B cell (primary cell): ENCODE measurements around the gene TTC38. TPM values are rescaled to one million over a fixed set of nuclear protein-coding genes. Genes with fewer than 3 reads are reported as not detected.

Experiments used
- ATAC-seq: fragments of 200-7000 bp; cut with Tn5 transposase; one replicate; pipeline ENCODE4 v1.10.0; 2021; ENCODE audit warnings: low read depth, mild to moderate bottlenecking, moderate number of reproducible peaks, moderate library complexity
- CTCF ChIA-PET: fragments of 350-600 bp; sonication (Branson Sonifier 250); formaldehyde crosslinking; loops from one replicate; lab custom pipeline; 2021; ENCODE audit warnings: antibody characterized with exemption, inconsistent platforms; lab: Charles Lee
- POLR2A ChIA-PET: fragments of 350-600 bp; sonication (Branson Sonifier 250); formaldehyde crosslinking; loops from one replicate; lab custom pipeline; 2021; ENCODE audit warnings: antibody characterized with exemption; lab: Charles Lee
- DNase-seq: peaks from one replicate; pipeline ENCODE4 v3.0.0; 2013
- H2AFZ ChIP-seq: 2 replicates; pipeline ENCODE4 v1.6.1; 2012; ENCODE audit warnings: mild to moderate bottlenecking, low read depth, low read length; ENCODE audit not compliant: insufficient read depth, poor library complexity, severe bottlenecking
- H3K27ac ChIP-seq, 2 donors: 1 replicate in 1 of 2; 2 replicates in 1 of 2; pipeline ENCODE4 v1.5.1; 2012 to 2013; ENCODE audit warnings: low read length in 2 of 2, mild to moderate bottlenecking in 2 of 2, moderate library complexity in 1 of 2
- H3K27me3 ChIP-seq, 4 experiments: fragments of 200-600 bp in 1 of 4; sonication (generic) in 1 of 4; replicated peaks in 1 of 4; 1 replicate in 2 of 4; 2 replicates in 2 of 4; pipeline versions ENCODE4 v1.6.1 to v1.7.0; 2013 to 2016; ENCODE audit warnings: low read length in 3 of 4, mild to moderate bottlenecking in 2 of 4, mixed read lengths in 1 of 4, moderate library complexity in 1 of 4; ENCODE audit not compliant: insufficient read depth in 4 of 4, control insufficient read depth in 3 of 4; ENCODE audit errors: control extremely low read depth in 1 of 4
- H3K36me3 ChIP-seq, 2 experiments: replicated peaks in 1 of 2; 1 replicate in 1 of 2; 2 replicates in 1 of 2; pipeline versions ENCODE4 v1.6.1 to v1.7.1; 2013; ENCODE audit warnings: low read length in 1 of 2; ENCODE audit not compliant: insufficient read depth in 2 of 2, control insufficient read depth in 1 of 2; ENCODE audit errors: control extremely low read depth in 1 of 2, extremely low read depth in 1 of 2
- H3K4me1 ChIP-seq, 2 donors: fragments of 200-600 bp in 1 of 2; sonication (generic) in 1 of 2; 1 replicate in 1 of 2; 2 replicates in 1 of 2; pipeline versions ENCODE4 v1.5.1 to v1.6.1; 2013 to 2017; ENCODE audit warnings: low read length in 2 of 2; ENCODE audit not compliant: control insufficient read depth in 2 of 2, insufficient read depth in 2 of 2
- H3K4me2 ChIP-seq: replicated peaks from 2 replicates; pipeline ENCODE3; 2012; ENCODE audit warnings: mild to moderate bottlenecking, low read depth, low read length; ENCODE audit not compliant: poor library complexity, severe bottlenecking
- H3K4me3 ChIP-seq, 5 experiments: fragments of 200-600 bp in 1 of 5; sonication (generic) in 1 of 5; 1 replicate in 3 of 5; 2 replicates in 2 of 5; pipeline versions ENCODE4 v1.5.1 to v1.7.0; 2011 to 2016; ENCODE audit warnings: low read length in 4 of 5, mild to moderate bottlenecking in 4 of 5, low read depth in 2 of 5, control low read depth in 1 of 5, moderate library complexity in 1 of 5; ENCODE audit not compliant: insufficient read depth in 1 of 5; ENCODE audit errors: control extremely low read depth in 1 of 5, extremely low read depth in 1 of 5
- H3K79me2 ChIP-seq: fragments of 200-600 bp; sonication (generic); one replicate; pipeline ENCODE4 v1.6.0; 2016; ENCODE audit warnings: low read length; ENCODE audit not compliant: control insufficient read depth, insufficient read depth
- H3K9ac ChIP-seq: fragments of 200-600 bp; sonication (generic); 2 replicates; pipeline ENCODE4 v1.6.1; 2017; ENCODE audit warnings: mild to moderate bottlenecking, low read length, moderate library complexity
- H3K9me3 ChIP-seq, 3 donors: one replicate each; pipeline versions ENCODE4 v1.6.1 to v1.7.1; 2013; ENCODE audit warnings: low read length in 2 of 3; ENCODE audit not compliant: control insufficient read depth in 2 of 3, insufficient read depth in 1 of 3; ENCODE audit errors: control extremely low read depth in 1 of 3
- H4K20me1 ChIP-seq: 2 replicates; pipeline ENCODE4 v1.6.0; 2012; ENCODE audit warnings: mild to moderate bottlenecking, low read length; ENCODE audit not compliant: insufficient read depth, control insufficient read depth, poor library complexity, severe bottlenecking
- H3K27ac Mint-ChIP-seq: one replicate; pipeline ENCODE4 v1.8.0; 2021; ENCODE audit warnings: mixed read lengths
- H3K27me3 Mint-ChIP-seq: one replicate; pipeline ENCODE4 v1.8.0; 2021; ENCODE audit warnings: mixed read lengths
- H3K4me1 Mint-ChIP-seq: one replicate; pipeline ENCODE4 v1.8.0; 2021; ENCODE audit warnings: mixed read lengths
- H3K4me3 Mint-ChIP-seq: one replicate; pipeline ENCODE4 v1.8.0; 2021; ENCODE audit warnings: mixed read lengths
- H3K9me3 Mint-ChIP-seq: one replicate; pipeline ENCODE4 v1.8.0; 2022; ENCODE audit warnings: mixed read lengths; ENCODE audit not compliant: insufficient read depth
- EZH2 ChIP-seq: IDR thresholded peaks from 2 replicates; pipeline ENCODE4 v1.6.1; 2012; ENCODE audit warnings: borderline replicate concordance, low read depth, mild to moderate bottlenecking, moderate library complexity, low read length; ENCODE audit not compliant: insufficient read depth, poor library complexity, severe bottlenecking
- WGBS: methylation state at CpG from one replicate; pipeline ENCODE4 v1.1.5; 2013; ENCODE audit warnings: missing lambda C conversion rate; ENCODE audit not compliant: insufficient coverage; 5-methylcytosine and 5-hydroxymethylcytosine counted together
- intact Hi-C: fragments of 100-400 bp; cut with micrococcal nuclease; formaldehyde crosslinking; loops from one replicate; pipeline ENCODE4 v1.10.0; 2022
- polyA plus RNA-seq: library from polyadenylated mRNA; depleted of rRNA; stranded (reverse); fragments of >200 nt; gene quantifications from 2 replicates; pipeline ENCODE4 v1.2.3, GENCODE V29; 2012
- total RNA-seq, 2 donors: library from RNA; stranded (reverse); fragments of 120-200 nt in 1 of 2; gene quantifications; 1 replicate in 1 of 2; 2 replicates in 1 of 2; pipeline versions ENCODE4 v1.2.3 to v1.2.4, GENCODE V29; 2013 to 2022
- TF ChIP-seq, protein P1 (sequence below): fragments of 200-600 bp; IDR thresholded peaks from one replicate; pipeline ENCODE4 v1.8.0; 2022; ENCODE audit warnings: antibody characterized with exemption, mild to moderate bottlenecking

TTC38 gene
- total and polyA plus RNA-seq, 2 donors (not counting 1 experiment from before 2014, with no cell fraction given): 10.8 to 13.3 TPM

DNA sequence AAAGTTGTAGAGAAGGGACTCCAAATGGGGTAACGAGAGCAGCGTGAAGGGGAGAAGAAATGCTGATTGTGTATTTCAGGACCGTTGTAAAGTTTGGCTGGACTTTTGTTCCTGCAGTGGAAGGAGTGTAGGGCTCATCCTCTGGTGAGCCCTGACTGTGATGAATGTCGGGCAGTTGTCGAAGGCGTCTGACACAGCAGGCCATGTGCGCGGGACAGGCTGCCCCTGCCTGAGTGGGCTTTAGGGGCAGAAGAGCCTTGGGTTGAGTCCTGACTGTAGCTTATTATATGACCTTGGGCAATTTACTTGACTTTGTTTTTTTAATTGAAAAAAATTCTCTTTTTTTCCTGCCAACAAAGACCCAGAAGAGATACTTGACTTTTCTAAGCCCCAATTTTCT, 70.8 kb downstream of the TTC38 start:
- no peak for ATAC-seq
- Histone ChIP-seq H3K36me3 (peaks cover 10 to 42% of the 10 kb centered on the region in 2 experiments), H3K4me3 (no peak overlapping the region), H2AFZ (no peak overlapping the region), H3K27me3 (no peaks in the 10 kb centered on the region), H3K4me2 (no peak overlapping the region), H4K20me1 (peaks cover 31% of the 10 kb centered on the region), H3K4me1 (peaks cover 13 to 16% of the 10 kb centered on the region in 2 donors), H3K9me3 (peaks cover 0 to 4% (median 0%) of the 10 kb centered on the region in 3 donors), H3K9ac (no peak overlapping the region), H3K79me2 (peaks cover 44% of the 10 kb centered on the region), H3K27ac (no peak overlapping the region)
- Mint-ChIP-seq H3K4me3 (no peak overlapping the region), H3K27ac (no peak overlapping the region), H3K4me1 (peaks cover 23% of the 10 kb centered on the region), H3K27me3 (no peaks in the 10 kb centered on the region), H3K9me3 (no peaks in the 10 kb centered on the region)
- TF ChIP-seq, protein P1, sequence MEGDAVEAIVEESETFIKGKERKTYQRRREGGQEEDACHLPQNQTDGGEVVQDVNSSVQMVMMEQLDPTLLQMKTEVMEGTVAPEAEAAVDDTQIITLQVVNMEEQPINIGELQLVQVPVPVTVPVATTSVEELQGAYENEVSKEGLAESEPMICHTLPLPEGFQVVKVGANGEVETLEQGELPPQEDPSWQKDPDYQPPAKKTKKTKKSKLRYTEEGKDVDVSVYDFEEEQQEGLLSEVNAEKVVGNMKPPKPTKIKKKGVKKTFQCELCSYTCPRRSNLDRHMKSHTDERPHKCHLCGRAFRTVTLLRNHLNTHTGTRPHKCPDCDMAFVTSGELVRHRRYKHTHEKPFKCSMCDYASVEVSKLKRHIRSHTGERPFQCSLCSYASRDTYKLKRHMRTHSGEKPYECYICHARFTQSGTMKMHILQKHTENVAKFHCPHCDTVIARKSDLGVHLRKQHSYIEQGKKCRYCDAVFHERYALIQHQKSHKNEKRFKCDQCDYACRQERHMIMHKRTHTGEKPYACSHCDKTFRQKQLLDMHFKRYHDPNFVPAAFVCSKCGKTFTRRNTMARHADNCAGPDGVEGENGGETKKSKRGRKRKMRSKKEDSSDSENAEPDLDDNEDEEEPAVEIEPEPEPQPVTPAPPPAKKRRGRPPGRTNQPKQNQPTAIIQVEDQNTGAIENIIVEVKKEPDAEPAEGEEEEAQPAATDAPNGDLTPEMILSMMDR: no peak
- no peak for TF ChIP-seq EZH2
- DNase-seq: no peak
- 100% methylated on average over 8 of the region's 8 CpGs for WGBS
- intact Hi-C loops: no loop called here
- ChIA-PET POLR2A (no interaction called here), CTCF (interaction anchor here (1.4 kb wide), 1 partner anchor 29 kb away, joined by 3 read pairs; no protein-coding TSS in a partner anchor)

DNA sequence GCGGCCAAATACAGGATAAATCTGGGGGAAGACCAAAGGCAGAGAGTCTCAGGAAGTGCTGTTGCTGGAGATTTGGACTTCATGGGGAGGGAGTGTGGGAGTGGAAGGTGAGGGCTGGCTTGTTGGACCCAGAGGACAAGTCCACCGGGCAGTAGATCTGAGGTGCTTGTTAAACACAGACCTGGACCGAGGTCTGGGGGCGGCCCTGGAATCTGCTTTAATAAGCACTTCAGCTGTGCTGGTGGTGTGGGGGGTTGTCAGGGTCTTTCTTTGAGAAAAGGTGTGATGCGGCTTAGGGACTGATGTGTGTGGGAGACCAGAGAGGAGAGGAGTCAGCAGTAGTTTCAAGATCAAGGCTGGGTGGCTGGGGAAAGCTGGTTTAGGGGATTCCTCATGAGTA, 72.1 kb downstream of the TTC38 start:
- H3K9ac ChIP-seq: no peak overlapping the region
- Mint-ChIP-seq H3K27ac (no peak overlapping the region), H3K27me3 (no peaks in the 10 kb centered on the region), H3K4me3 (no peak overlapping the region), H3K9me3 (no peaks in the 10 kb centered on the region), H3K4me1 (peaks cover 20% of the 10 kb centered on the region)
- intact Hi-C loops: no loop called here
- H3K27me3 ChIP-seq: no peaks in the 10 kb centered on the region
- WGBS: 94% methylated on average over 5 of the region's 5 CpGs
- peaks cover 44% of the 10 kb centered on the region for H3K79me2 ChIP-seq
- TF ChIP-seq, protein P1: no peak
- TF ChIP-seq EZH2: no peak
- ATAC-seq (no peak), DNase-seq (no peak)
- peaks cover 31% of the 10 kb centered on the region for H4K20me1 ChIP-seq
- ChIA-PET POLR2A (no interaction called here), CTCF (interaction anchor here (0.8 to 1.5 kb wide), 3 partner anchors 23 to 333 kb away, joined by 3 to 4 read pairs (median 3); no protein-coding TSS in a partner anchor)
- peaks cover 12 to 13% of the 10 kb centered on the region in 2 donors for H3K4me1 ChIP-seq
- H3K9me3 ChIP-seq: peaks cover 0 to 4% (median 0%) of the 10 kb centered on the region in 3 donors
- no peak overlapping the region for H3K4me3 ChIP-seq
- peaks cover 10 to 52% of the 10 kb centered on the region in 2 experiments for H3K36me3 ChIP-seq
- no peak overlapping the region for H3K27ac ChIP-seq
- no peak overlapping the region for H3K4me2 ChIP-seq
- no peak overlapping the region for H2AFZ ChIP-seq
